K562 (cell line): ENCODE data around the gene PRRT1. TPM values are rescaled to one million over a fixed set of nuclear protein-coding genes. Genes with fewer than 3 reads are reported as not detected.

Experiments used
- CC2D1A ChIP-seq: fragments of 450-650 bp; IDR thresholded peaks from 2 replicates; pipeline ENCODE4 v1.6.1; 2017; ENCODE audit warnings: mild to moderate bottlenecking
- CEBPB ChIP-seq: fragments of 450-650 bp; IDR thresholded peaks from 2 replicates; pipeline ENCODE4 v1.6.1; 2016; ENCODE audit warnings: missing genetic modification characterization, missing compliant biosample characterization
- CREM ChIP-seq: IDR thresholded peaks from 2 replicates; pipeline ENCODE4 v1.6.1; 2014; ENCODE audit warnings: antibody characterized with exemption, low read depth
- CTBP1 ChIP-seq: fragments of 450-650 bp; IDR thresholded peaks from 2 replicates; pipeline ENCODE4 v1.6.1; 2016; ENCODE audit warnings: borderline replicate concordance
- FOXM1 ChIP-seq, 2 experiments: fragments of 450-650 bp in 1 of 2; sonication (generic) in 1 of 2; formaldehyde crosslinking in 1 of 2; IDR thresholded peaks; 2 replicates each; pipeline versions ENCODE4 v1.6.1 to v1.9.0; 2017 to 2022; ENCODE audit warnings: low read depth in 2 of 2, mild to moderate bottlenecking in 2 of 2, missing genetic modification reagents in 1 of 2, moderate library complexity in 1 of 2
- GTF2F1 ChIP-seq: IDR thresholded peaks from 2 replicates; pipeline ENCODE4 v1.6.1; 2011; ENCODE audit warnings: low read depth, low read length, improper control_type of control experiment
- KAT8 ChIP-seq: fragments of 450-650 bp; IDR thresholded peaks from 2 replicates; pipeline ENCODE4 v1.6.1; 2016; ENCODE audit warnings: low read depth, mild to moderate bottlenecking
- NFE2 ChIP-seq: IDR thresholded peaks from 2 replicates; pipeline ENCODE4 v1.6.1; 2014; ENCODE audit warnings: antibody characterized with exemption, low read depth
- POLR2B ChIP-seq: fragments of 450-650 bp; IDR thresholded peaks from 2 replicates; pipeline ENCODE4 v1.6.1; 2018; ENCODE audit warnings: low read depth; ENCODE audit not compliant: partially characterized antibody
- POLR2G ChIP-seq: fragments of 200-400 bp; formaldehyde crosslinking; IDR thresholded peaks from 2 replicates; pipeline ENCODE4 v1.6.1; 2017; ENCODE audit warnings: low read depth, mild to moderate bottlenecking, antibody characterized with exemption, low read length, moderate library complexity
- TAF15 ChIP-seq: fragments of 200-400 bp; formaldehyde crosslinking; IDR thresholded peaks from 2 replicates; pipeline ENCODE4 v1.6.1; 2017; ENCODE audit warnings: mild to moderate bottlenecking, low read depth, low read length, moderate library complexity
- ZKSCAN3 ChIP-seq: fragments of 250-450 bp; sonication (Bioruptor Pico); IDR thresholded peaks from 2 replicates; pipeline ENCODE4 v1.4.0; 2020
- ZNF444 ChIP-seq: fragments of 250-450 bp; sonication (Bioruptor Pico); IDR thresholded peaks from 2 replicates; pipeline ENCODE4 v1.4.0; 2020; ENCODE audit warnings: mild to moderate bottlenecking, moderate library complexity
- polyA plus RNA-seq, 8 experiments: library from polyadenylated mRNA; depleted of rRNA in 4 of 8; stranded (reverse) in 5 of 8; unstranded in 3 of 8; fragments of >200 nt; fragmentation: Nextera tagmentation in 2 of 8; fragmentation: Illumina TruSeq in 1 of 8; extraction: Ambion mirVana in 2 of 8; extraction: Trizol in 1 of 8; gene quantifications; 2 replicates each; pipeline versions ENCODE4 v1.2.1 to v1.2.3, GENCODE V29; 2011 to 2014; ENCODE audit warnings: inconsistent platforms in 1 of 8, missing spikeins in 1 of 8
- total RNA-seq, 7 experiments: library from RNA; depleted of rRNA in 6 of 7; stranded (reverse); fragments of >200 nt in 6 of 7; fragmentation: Illumina TruSeq in 2 of 7; extraction: Trizol in 2 of 7; gene quantifications; 2 replicates each; pipeline versions ENCODE4 v1.2.1 to v1.2.3, GENCODE V29; 2011 to 2021; ENCODE audit warnings: low replicate concordance in 1 of 7
- TF ChIP-seq, protein P1 (sequence below), 2 experiments: fragments of 450-650 bp; IDR thresholded peaks; 2 replicates each; pipeline ENCODE4 v1.6.1; 2018; ENCODE audit warnings: mild to moderate bottlenecking in 2 of 2, low read depth in 1 of 2; ENCODE audit not compliant: partially characterized antibody in 2 of 2
- TF ChIP-seq, protein P2 (sequence below): fragments of 150-350 bp; IDR thresholded peaks from 2 replicates; pipeline ENCODE4 v1.6.1; 2014; ENCODE audit warnings: low read depth, mild to moderate bottlenecking, low read length, borderline replicate concordance
- TF ChIP-seq, protein P3 (sequence below): sonication (generic); formaldehyde crosslinking; IDR thresholded peaks from 2 replicates; pipeline ENCODE4 v1.8.0; 2022; ENCODE audit warnings: mild to moderate bottlenecking, missing genetic modification reagents
- TF ChIP-seq, protein P4 (sequence below): sonication (generic); IDR thresholded peaks from 2 replicates; pipeline ENCODE4 v1.6.1; 2016

Gene PRRT1
- total and polyA plus RNA-seq, 9 of the 15 experiments (the other 6 are each of a cell fraction or from before 2014, with no cell fraction given) = 0.14 to 3.5 (median 0.41) TPM

DNA sequence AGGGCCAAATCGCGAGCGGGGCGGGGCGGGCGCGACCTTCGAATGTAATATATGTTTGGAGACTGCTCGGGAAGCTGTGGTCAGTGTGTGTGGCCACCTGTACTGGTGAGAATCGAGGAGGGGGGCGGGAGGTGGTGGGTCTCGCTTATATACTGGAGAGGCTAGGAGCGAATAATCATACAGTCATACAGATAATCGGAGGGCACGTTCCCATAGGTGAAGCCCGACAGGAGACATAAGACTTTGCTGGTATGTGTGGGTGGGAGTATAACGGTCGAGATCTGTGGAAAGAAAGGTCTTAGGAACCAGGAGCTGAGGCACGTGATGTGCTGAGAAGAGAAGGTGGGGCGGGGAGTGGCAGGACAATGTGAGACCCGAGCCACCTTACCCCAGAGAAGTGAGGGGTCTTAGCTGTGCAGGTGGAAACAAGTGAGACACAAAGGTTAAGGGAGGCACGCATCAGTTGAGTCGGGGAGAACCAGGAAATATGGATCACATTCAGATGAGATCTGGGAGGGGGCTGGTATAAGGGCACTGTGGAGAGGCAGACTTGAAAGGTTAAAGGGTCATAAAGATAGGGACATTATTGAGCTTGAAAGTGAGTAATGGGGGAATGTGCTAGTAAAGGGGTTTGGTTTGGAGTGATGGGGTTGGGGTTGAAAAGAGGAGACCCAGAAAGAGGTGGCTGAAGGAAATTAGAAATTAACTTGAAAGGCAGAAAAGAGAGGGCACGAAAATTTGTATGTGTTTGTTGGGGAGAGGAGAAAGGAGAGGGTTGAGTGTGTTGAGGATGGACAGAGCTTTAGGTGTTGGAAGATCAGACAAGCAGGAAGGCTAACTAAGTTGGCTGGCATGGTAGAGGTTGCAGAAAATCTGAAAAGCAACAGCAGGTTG lies 27.1 kb upstream of the PRRT1 start (continued):
- TF ChIP-seq, protein P1, sequence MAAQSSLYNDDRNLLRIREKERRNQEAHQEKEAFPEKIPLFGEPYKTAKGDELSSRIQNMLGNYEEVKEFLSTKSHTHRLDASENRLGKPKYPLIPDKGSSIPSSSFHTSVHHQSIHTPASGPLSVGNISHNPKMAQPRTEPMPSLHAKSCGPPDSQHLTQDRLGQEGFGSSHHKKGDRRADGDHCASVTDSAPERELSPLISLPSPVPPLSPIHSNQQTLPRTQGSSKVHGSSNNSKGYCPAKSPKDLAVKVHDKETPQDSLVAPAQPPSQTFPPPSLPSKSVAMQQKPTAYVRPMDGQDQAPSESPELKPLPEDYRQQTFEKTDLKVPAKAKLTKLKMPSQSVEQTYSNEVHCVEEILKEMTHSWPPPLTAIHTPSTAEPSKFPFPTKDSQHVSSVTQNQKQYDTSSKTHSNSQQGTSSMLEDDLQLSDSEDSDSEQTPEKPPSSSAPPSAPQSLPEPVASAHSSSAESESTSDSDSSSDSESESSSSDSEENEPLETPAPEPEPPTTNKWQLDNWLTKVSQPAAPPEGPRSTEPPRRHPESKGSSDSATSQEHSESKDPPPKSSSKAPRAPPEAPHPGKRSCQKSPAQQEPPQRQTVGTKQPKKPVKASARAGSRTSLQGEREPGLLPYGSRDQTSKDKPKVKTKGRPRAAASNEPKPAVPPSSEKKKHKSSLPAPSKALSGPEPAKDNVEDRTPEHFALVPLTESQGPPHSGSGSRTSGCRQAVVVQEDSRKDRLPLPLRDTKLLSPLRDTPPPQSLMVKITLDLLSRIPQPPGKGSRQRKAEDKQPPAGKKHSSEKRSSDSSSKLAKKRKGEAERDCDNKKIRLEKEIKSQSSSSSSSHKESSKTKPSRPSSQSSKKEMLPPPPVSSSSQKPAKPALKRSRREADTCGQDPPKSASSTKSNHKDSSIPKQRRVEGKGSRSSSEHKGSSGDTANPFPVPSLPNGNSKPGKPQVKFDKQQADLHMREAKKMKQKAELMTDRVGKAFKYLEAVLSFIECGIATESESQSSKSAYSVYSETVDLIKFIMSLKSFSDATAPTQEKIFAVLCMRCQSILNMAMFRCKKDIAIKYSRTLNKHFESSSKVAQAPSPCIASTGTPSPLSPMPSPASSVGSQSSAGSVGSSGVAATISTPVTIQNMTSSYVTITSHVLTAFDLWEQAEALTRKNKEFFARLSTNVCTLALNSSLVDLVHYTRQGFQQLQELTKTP (IDR thresholded peaks at IDR 0.05; ENCODE audit: low read depth in 1 of 2, partially characterized antibody in 2 of 2) = peak in 1 of 2 experiments; percentile 17
- no peak for TF ChIP-seq ZNF444 (CRISPR knock-in tag)
- 0 out of 2 replicates have a peak, but pooled peaks have one; percentile 32 for TF ChIP-seq CC2D1A
- TF ChIP-seq, protein P2, sequence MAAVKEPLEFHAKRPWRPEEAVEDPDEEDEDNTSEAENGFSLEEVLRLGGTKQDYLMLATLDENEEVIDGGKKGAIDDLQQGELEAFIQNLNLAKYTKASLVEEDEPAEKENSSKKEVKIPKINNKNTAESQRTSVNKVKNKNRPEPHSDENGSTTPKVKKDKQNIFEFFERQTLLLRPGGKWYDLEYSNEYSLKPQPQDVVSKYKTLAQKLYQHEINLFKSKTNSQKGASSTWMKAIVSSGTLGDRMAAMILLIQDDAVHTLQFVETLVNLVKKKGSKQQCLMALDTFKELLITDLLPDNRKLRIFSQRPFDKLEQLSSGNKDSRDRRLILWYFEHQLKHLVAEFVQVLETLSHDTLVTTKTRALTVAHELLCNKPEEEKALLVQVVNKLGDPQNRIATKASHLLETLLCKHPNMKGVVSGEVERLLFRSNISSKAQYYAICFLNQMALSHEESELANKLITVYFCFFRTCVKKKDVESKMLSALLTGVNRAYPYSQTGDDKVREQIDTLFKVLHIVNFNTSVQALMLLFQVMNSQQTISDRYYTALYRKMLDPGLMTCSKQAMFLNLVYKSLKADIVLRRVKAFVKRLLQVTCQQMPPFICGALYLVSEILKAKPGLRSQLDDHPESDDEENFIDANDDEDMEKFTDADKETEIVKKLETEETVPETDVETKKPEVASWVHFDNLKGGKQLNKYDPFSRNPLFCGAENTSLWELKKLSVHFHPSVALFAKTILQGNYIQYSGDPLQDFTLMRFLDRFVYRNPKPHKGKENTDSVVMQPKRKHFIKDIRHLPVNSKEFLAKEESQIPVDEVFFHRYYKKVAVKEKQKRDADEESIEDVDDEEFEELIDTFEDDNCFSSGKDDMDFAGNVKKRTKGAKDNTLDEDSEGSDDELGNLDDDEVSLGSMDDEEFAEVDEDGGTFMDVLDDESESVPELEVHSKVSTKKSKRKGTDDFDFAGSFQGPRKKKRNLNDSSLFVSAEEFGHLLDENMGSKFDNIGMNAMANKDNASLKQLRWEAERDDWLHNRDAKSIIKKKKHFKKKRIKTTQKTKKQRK = no peak
- TF ChIP-seq NFE2 = no peak
- no peak for TF ChIP-seq ZKSCAN3 (CRISPR knock-in tag)
- no peak for TF ChIP-seq CREM
- no peak for TF ChIP-seq GTF2F1
- TF ChIP-seq TAF15 = no peak
- TF ChIP-seq CEBPB (tag) = no peak
- TF ChIP-seq, protein P3, sequence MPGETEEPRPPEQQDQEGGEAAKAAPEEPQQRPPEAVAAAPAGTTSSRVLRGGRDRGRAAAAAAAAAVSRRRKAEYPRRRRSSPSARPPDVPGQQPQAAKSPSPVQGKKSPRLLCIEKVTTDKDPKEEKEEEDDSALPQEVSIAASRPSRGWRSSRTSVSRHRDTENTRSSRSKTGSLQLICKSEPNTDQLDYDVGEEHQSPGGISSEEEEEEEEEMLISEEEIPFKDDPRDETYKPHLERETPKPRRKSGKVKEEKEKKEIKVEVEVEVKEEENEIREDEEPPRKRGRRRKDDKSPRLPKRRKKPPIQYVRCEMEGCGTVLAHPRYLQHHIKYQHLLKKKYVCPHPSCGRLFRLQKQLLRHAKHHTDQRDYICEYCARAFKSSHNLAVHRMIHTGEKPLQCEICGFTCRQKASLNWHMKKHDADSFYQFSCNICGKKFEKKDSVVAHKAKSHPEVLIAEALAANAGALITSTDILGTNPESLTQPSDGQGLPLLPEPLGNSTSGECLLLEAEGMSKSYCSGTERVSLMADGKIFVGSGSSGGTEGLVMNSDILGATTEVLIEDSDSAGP (CRISPR knock-in tag) = no peak
- TF ChIP-seq POLR2B = no peak
- TF ChIP-seq, protein P4, sequence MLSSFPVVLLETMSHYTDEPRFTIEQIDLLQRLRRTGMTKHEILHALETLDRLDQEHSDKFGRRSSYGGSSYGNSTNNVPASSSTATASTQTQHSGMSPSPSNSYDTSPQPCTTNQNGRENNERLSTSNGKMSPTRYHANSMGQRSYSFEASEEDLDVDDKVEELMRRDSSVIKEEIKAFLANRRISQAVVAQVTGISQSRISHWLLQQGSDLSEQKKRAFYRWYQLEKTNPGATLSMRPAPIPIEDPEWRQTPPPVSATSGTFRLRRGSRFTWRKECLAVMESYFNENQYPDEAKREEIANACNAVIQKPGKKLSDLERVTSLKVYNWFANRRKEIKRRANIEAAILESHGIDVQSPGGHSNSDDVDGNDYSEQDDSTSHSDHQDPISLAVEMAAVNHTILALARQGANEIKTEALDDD = 0 out of 2 replicates have a peak, but pooled peaks have one; percentile 34
- no peak for TF ChIP-seq CTBP1
- no peak for TF ChIP-seq KAT8
- TF ChIP-seq POLR2G = no peak
- TF ChIP-seq FOXM1 (IDR thresholded peaks at IDR 0.05; ENCODE audit: low read depth) = peak; percentile 4; the same call in 1 of the 2 replicates
- TF ChIP-seq FOXM1 (CRISPR knock-in tag; IDR thresholded peaks at IDR 0.05; ENCODE audit: low read depth) = no peak
